SK-N-SH (cell line): ENCODE measurements around the gene CRIM1. TPM values are rescaled to one million over a fixed set of nuclear protein-coding genes. Genes with fewer than 3 reads are reported as not detected.

Source experiments
- CTCF ChIA-PET: fragments of 300-600, 350-600 bp; formaldehyde crosslinking; extraction: SDS; loops from one replicate; lab custom pipeline; 2021; lab: Yijun Ruan, JAX
- POLR2A ChIA-PET: fragments of 350-600 bp; sonication (Branson Sonifier 250); formaldehyde crosslinking; extraction: SDS; loops from one replicate; lab custom pipeline; 2020; ENCODE audit warnings: antibody characterized with exemption, inconsistent platforms; lab: Yijun Ruan, JAX
- DNase-seq: peaks from one replicate; pipeline ENCODE4 v3.0.0; 2012
- H2AFZ ChIP-seq: fragments of 200-600 bp; sonication (generic); 2 replicates; pipeline ENCODE4 v1.8.1; 2016; ENCODE audit warnings: antibody characterized with exemption, mild to moderate bottlenecking, low read depth
- H3F3A ChIP-seq: fragments of 200-600 bp; sonication (generic); replicated peaks from 2 replicates; pipeline ENCODE3; 2016; ENCODE audit warnings: antibody characterized with exemption, mild to moderate bottlenecking; ENCODE audit not compliant: insufficient read depth
- H3K27ac ChIP-seq, 2 experiments: fragments of 200-500 bp in 1 of 2; fragments of 200-600 bp in 1 of 2; sonication (Bioruptor generic) in 1 of 2; sonication (generic), shearing (Covaris generic) in 1 of 2; 2 replicates each; pipeline versions ENCODE4 v1.5.1 to v1.6.1; 2014 to 2016; ENCODE audit warnings: low read depth in 2 of 2, inconsistent platforms in 1 of 2, low read length in 1 of 2, mild to moderate bottlenecking in 1 of 2, mixed read lengths in 1 of 2
- H3K27me3 ChIP-seq: fragments of 200-600 bp; sonication (generic), shearing (Covaris generic); 2 replicates; pipeline ENCODE4 v1.6.1; 2016; ENCODE audit warnings: mixed run types; ENCODE audit not compliant: insufficient read depth
- H3K36me3 ChIP-seq, 2 experiments: fragments of 200-500 bp in 1 of 2; fragments of 200-600 bp in 1 of 2; sonication (Bioruptor generic) in 1 of 2; sonication (generic) in 1 of 2; replicated peaks in 1 of 2; 2 replicates each; pipeline versions ENCODE3 to v1.5.1; 2014 to 2016; ENCODE audit warnings: low read length in 1 of 2, mild to moderate bottlenecking in 1 of 2; ENCODE audit not compliant: insufficient read depth in 2 of 2, control insufficient read depth in 1 of 2
- H3K4me1 ChIP-seq, 2 experiments: fragments of 200-500 bp in 1 of 2; fragments of 200-600 bp in 1 of 2; sonication (Bioruptor generic) in 1 of 2; sonication (generic), shearing (Covaris generic) in 1 of 2; 2 replicates each; pipeline versions ENCODE4 v1.5.1 to v1.6.1; 2014 to 2016; ENCODE audit warnings: low read depth in 1 of 2, low read length in 1 of 2, mixed run types in 1 of 2; ENCODE audit not compliant: insufficient read depth in 2 of 2, control insufficient read depth in 1 of 2
- H3K4me2 ChIP-seq: fragments of 200-600 bp; sonication (generic), shearing (Covaris generic); 2 replicates; pipeline ENCODE4 v1.6.1; 2017; ENCODE audit warnings: mixed run types
- H3K4me3 ChIP-seq, 2 experiments: fragments of 200-500 bp in 1 of 2; fragments of 200-600 bp in 1 of 2; sonication (Bioruptor generic) in 1 of 2; sonication (generic), shearing (Covaris generic) in 1 of 2; 2 replicates each; pipeline versions ENCODE4 v1.5.1 to v1.8.1; 2014 to 2016; ENCODE audit warnings: low read depth in 2 of 2, inconsistent platforms in 1 of 2, low read length in 1 of 2, mild to moderate bottlenecking in 1 of 2, mixed read lengths in 1 of 2, moderate library complexity in 1 of 2
- H3K79me2 ChIP-seq: fragments of 200-600 bp; sonication (generic); 2 replicates; pipeline ENCODE4 v1.8.1; 2017; ENCODE audit warnings: mild to moderate bottlenecking; ENCODE audit not compliant: insufficient read depth
- H3K9ac ChIP-seq: fragments of 200-600 bp; sonication (generic); 2 replicates; pipeline ENCODE4 v1.6.1; 2017; ENCODE audit warnings: mixed run types
- H3K9me2 ChIP-seq: fragments of 200-600 bp; sonication (generic); 2 replicates; pipeline ENCODE4 v1.6.1; 2017; ENCODE audit warnings: mixed run types
- H3K9me3 ChIP-seq: fragments of 200-600 bp; sonication (generic); 2 replicates; pipeline ENCODE4 v1.6.1; 2017; ENCODE audit warnings: mixed run types, mild to moderate bottlenecking, moderate library complexity
- H4K20me1 ChIP-seq: fragments of 200-600 bp; sonication (generic); 2 replicates; pipeline ENCODE4 v1.6.1; 2017; ENCODE audit warnings: mild to moderate bottlenecking, mixed run types; ENCODE audit not compliant: insufficient read depth
- ELF1 ChIP-seq: IDR thresholded peaks from 2 replicates; pipeline ENCODE4 v1.4.0; 2012
- EP300 ChIP-seq, 2 experiments: IDR thresholded peaks; 2 replicates each; pipeline versions ENCODE4 v1.4.0 to v1.6.1; 2012; ENCODE audit warnings: borderline replicate concordance in 1 of 2, low read depth in 1 of 2, low read length in 1 of 2
- IRF3 ChIP-seq: fragments of 150-350 bp; IDR thresholded peaks from 2 replicates; pipeline ENCODE4 v1.6.1; 2016; ENCODE audit warnings: mild to moderate bottlenecking, low read depth, low read length
- JUND ChIP-seq: IDR thresholded peaks from 2 replicates; pipeline ENCODE4 v1.4.0; 2012
- MEF2A ChIP-seq: IDR thresholded peaks from 2 replicates; pipeline ENCODE4 v1.4.0; 2012; ENCODE audit warnings: low read depth, borderline replicate concordance
- MXI1 ChIP-seq: IDR thresholded peaks from 2 replicates; pipeline ENCODE4 v1.6.1; 2012; ENCODE audit warnings: mild to moderate bottlenecking, low read depth, low read length, improper control_type of control experiment
- NFIC ChIP-seq: IDR thresholded peaks from 2 replicates; pipeline ENCODE4 v1.4.0; 2012; ENCODE audit warnings: borderline replicate concordance
- PBX3 ChIP-seq: IDR thresholded peaks from 2 replicates; pipeline ENCODE4; 2012
- POLR2AphosphoS5 ChIP-seq: IDR thresholded peaks from 2 replicates; pipeline ENCODE4 v1.6.1; 2012; ENCODE audit warnings: low read depth, low read length
- RAD21 ChIP-seq: IDR thresholded peaks from 2 replicates; pipeline ENCODE4 v1.6.1; 2012; ENCODE audit warnings: mild to moderate bottlenecking, low read length
- REST ChIP-seq: IDR thresholded peaks from 2 replicates; pipeline ENCODE4 v1.6.1; 2012; ENCODE audit warnings: mild to moderate bottlenecking, low read depth, low read length, moderate library complexity
- RFX5 ChIP-seq: IDR thresholded peaks from 2 replicates; pipeline ENCODE4 v1.6.1; 2012; ENCODE audit warnings: mild to moderate bottlenecking, improper control_type of control experiment, low read length
- SMC3 ChIP-seq: IDR thresholded peaks from 2 replicates; pipeline ENCODE4 v1.6.1; 2012; ENCODE audit warnings: low read depth, low read length, improper control_type of control experiment
- TAF1 ChIP-seq: IDR thresholded peaks from 2 replicates; pipeline ENCODE4 v1.6.1; 2012; ENCODE audit warnings: low read depth, mild to moderate bottlenecking, low read length, moderate library complexity, borderline replicate concordance
- TCF12 ChIP-seq: IDR thresholded peaks from 2 replicates; pipeline ENCODE4 v1.4.0; 2012
- TEAD4 ChIP-seq: IDR thresholded peaks from 2 replicates; pipeline ENCODE4 v1.4.0; 2012; ENCODE audit warnings: mild to moderate bottlenecking, borderline replicate concordance; ENCODE audit not compliant: insufficient read depth
- YY1 ChIP-seq: IDR thresholded peaks from 2 replicates; pipeline ENCODE4 v1.4.0; 2012; ENCODE audit warnings: low read depth, mild to moderate bottlenecking
- ZBTB33 ChIP-seq: IDR thresholded peaks from 2 replicates; pipeline ENCODE4 v1.4.0; 2012; ENCODE audit warnings: low read depth, borderline replicate concordance
- WGBS: methylation state at CpG from one replicate; pipeline ENCODE4 v1.1.6; 2017; ENCODE audit warnings: low lambda C conversion rate; 5-methylcytosine and 5-hydroxymethylcytosine counted together
- polyA plus RNA-seq, 3 experiments: library from polyadenylated mRNA; depleted of rRNA; stranded (reverse); fragments of >200 nt; gene quantifications; 2 replicates each; pipeline ENCODE4 v1.2.3, GENCODE V29; 2012

The CRIM1 gene
- polyA plus RNA-seq, 1 of the 3 experiments (the other 2 are of a cell fraction): 244 TPM

- no peaks in the 10 kb centered on the region for H3K9me2 ChIP-seq
- CTCF ChIA-PET: interaction anchor here (1.3 to 1.5 kb wide), 2 partner anchors 10 to 260 kb away, joined by 3 read pairs; no protein-coding TSS in a partner anchor
- peaks cover 3 to 81% of the 10 kb centered on the region in 2 experiments for H3K4me1 ChIP-seq
- TF ChIP-seq MEF2A (no peak), NFIC (no peak), JUND (no peak), IRF3 (no peak), POLR2AphosphoS5 (no peak), YY1 (no peak), TAF1 (no peak)
- H3K4me2 ChIP-seq: peak overlapping the region; percentile 41
- H3K36me3 ChIP-seq: peaks cover 4 to 10% of the 10 kb centered on the region in 2 experiments
- H2AFZ ChIP-seq: no peak overlapping the region
- H3K9me3 ChIP-seq: no peaks in the 10 kb centered on the region
- peak overlapping the region; percentile 64 to 99; a peak in 3 of 4 replicates for H3K27ac ChIP-seq
- peak overlapping the region; percentile 38; the same call in 1 of the 2 replicates for H3K9ac ChIP-seq
- POLR2A ChIA-PET: no interaction called here
- peak overlapping the region in 1 of 2 experiments; percentile 4; a peak in 2 of 4 replicates for H3K4me3 ChIP-seq
- WGBS: 72% methylated on average over 5 of the region's 5 CpGs
- H3K27me3 ChIP-seq: no peaks in the 10 kb centered on the region
- H3K79me2 ChIP-seq: peaks cover 97% of the 10 kb centered on the region
- 0 out of 2 replicates have a peak, but pooled peaks cover 12% of the 10 kb centered on the region for H4K20me1 ChIP-seq
- peaks cover 77% of the 10 kb centered on the region for H3F3A ChIP-seq
- DNase-seq: no peak
These were observed 49.2 kb downstream of the CRIM1 start for GRCh38 chr2:36404754-36405153.

- Histone ChIP-seq H2AFZ (no peak overlapping the region), H4K20me1 (0 out of 2 replicates have a peak, but pooled peaks cover 12% of the 10 kb centered on the region), H3K4me3 (no peak overlapping the region), H3K9me3 (no peaks in the 10 kb centered on the region), H3K4me1 (peaks cover 3 to 86% of the 10 kb centered on the region in 2 experiments), H3K4me2 (0 out of 2 replicates have a peak overlapping the region, but pooled peaks have one; percentile 9), H3K9me2 (no peaks in the 10 kb centered on the region), H3K27ac (peak overlapping the region; percentile 28 to 99; a peak in 3 of 4 replicates), H3F3A (peaks cover 79% of the 10 kb centered on the region), H3K79me2 (peaks cover 97% of the 10 kb centered on the region), H3K9ac (peak overlapping the region; percentile 11; the same call in 1 of the 2 replicates), H3K36me3 (peaks cover 4 to 10% of the 10 kb centered on the region in 2 experiments), H3K27me3 (no peaks in the 10 kb centered on the region)
- CTCF ChIA-PET: interaction anchor here (1.3 to 1.5 kb wide), 2 partner anchors 10 to 259 kb away, joined by 3 read pairs; no protein-coding TSS in a partner anchor
- 72% methylated on average over 5 of the region's 5 CpGs for WGBS
- POLR2A ChIA-PET: no interaction called here
- DNase-seq: no peak
- TF ChIP-seq IRF3 (no peak), NFIC (no peak), PBX3 (no peak), RAD21 (no peak), JUND (no peak), YY1 (no peak), REST (no peak), SMC3 (no peak), TEAD4 (no peak), TCF12 (no peak), EP300 (IDR thresholded peaks at IDR 0.05; ENCODE audit: borderline replicate concordance in 1 of 2, low read depth in 1 of 2, low read length in 1 of 2) (no peak), TAF1 (no peak), MEF2A (no peak), MXI1 (no peak), RFX5 (no peak), ELF1 (no peak), ZBTB33 (no peak)
These were observed 49.6 kb downstream of the CRIM1 start for GRCh38 chr2:36405183-36405582.
